Measurements from ENCODE around the gene MTG2. TPM values are rescaled to one million over a fixed set of nuclear protein-coding genes. Genes with fewer than 3 reads are reported as not detected.
A peak's percentile ranks its signal among the peaks of the same experiment; 100 is the strongest.

Gene MTG2
- total RNA-seq, 1 experiment from 2014 or later, result 27.9 TPM

DNA sequence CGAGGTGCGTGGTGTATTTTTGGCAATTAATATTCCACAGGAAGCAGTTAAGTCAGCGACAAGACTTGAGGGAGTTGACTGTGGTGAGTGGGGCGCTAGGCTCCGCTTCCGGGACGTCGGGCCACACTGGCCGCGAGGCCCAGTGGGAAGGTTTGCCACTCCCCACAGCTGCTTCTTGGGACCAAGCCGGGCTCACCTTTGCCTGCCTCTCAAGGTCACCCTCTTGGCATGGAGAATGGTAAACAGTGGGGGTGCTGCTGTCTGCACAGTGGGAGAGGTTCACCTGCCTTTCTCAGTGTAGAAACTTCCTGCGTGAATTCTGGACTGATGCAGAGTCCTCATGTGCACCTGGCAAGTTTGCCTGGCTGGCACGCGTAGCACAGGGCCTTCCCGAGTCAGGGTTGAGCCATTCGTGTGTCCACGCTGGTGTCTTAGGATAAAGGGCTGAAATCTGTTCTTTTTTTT lies 61.8 kb downstream of the MTG2 start:
- TF ChIP-seq, protein P1, sequence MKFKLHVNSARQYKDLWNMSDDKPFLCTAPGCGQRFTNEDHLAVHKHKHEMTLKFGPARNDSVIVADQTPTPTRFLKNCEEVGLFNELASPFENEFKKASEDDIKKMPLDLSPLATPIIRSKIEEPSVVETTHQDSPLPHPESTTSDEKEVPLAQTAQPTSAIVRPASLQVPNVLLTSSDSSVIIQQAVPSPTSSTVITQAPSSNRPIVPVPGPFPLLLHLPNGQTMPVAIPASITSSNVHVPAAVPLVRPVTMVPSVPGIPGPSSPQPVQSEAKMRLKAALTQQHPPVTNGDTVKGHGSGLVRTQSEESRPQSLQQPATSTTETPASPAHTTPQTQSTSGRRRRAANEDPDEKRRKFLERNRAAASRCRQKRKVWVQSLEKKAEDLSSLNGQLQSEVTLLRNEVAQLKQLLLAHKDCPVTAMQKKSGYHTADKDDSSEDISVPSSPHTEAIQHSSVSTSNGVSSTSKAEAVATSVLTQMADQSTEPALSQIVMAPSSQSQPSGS (CRISPR knock-in tag; IDR thresholded peaks at IDR 0.05; ENCODE audit: borderline replicate concordance, low read depth), result no peak
- TF ChIP-seq GABPB1 (CRISPR knock-in tag; IDR thresholded peaks at IDR 0.05) (0 out of 2 replicates have a peak, but pooled peaks have one; percentile 22), JAZF1 (CRISPR knock-in tag; IDR thresholded peaks at IDR 0.05) (no peak), ZNF263 (CRISPR knock-in tag; IDR thresholded peaks at IDR 0.05; ENCODE audit: low read depth) (no peak)
- TF ChIP-seq, protein P2, sequence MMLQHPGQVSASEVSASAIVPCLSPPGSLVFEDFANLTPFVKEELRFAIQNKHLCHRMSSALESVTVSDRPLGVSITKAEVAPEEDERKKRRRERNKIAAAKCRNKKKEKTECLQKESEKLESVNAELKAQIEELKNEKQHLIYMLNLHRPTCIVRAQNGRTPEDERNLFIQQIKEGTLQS (CRISPR knock-in tag; conservative IDR thresholded peaks at IDR 0.05), result no peak
- TF ChIP-seq, protein P3, sequence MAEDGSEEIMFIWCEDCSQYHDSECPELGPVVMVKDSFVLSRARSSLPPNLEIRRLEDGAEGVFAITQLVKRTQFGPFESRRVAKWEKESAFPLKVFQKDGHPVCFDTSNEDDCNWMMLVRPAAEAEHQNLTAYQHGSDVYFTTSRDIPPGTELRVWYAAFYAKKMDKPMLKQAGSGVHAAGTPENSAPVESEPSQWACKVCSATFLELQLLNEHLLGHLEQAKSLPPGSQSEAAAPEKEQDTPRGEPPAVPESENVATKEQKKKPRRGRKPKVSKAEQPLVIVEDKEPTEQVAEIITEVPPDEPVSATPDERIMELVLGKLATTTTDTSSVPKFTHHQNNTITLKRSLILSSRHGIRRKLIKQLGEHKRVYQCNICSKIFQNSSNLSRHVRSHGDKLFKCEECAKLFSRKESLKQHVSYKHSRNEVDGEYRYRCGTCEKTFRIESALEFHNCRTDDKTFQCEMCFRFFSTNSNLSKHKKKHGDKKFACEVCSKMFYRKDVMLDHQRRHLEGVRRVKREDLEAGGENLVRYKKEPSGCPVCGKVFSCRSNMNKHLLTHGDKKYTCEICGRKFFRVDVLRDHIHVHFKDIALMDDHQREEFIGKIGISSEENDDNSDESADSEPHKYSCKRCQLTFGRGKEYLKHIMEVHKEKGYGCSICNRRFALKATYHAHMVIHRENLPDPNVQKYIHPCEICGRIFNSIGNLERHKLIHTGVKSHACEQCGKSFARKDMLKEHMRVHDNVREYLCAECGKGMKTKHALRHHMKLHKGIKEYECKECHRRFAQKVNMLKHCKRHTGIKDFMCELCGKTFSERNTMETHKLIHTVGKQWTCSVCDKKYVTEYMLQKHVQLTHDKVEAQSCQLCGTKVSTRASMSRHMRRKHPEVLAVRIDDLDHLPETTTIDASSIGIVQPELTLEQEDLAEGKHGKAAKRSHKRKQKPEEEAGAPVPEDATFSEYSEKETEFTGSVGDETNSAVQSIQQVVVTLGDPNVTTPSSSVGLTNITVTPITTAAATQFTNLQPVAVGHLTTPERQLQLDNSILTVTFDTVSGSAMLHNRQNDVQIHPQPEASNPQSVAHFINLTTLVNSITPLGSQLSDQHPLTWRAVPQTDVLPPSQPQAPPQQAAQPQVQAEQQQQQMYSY (CRISPR knock-in tag; IDR thresholded peaks at IDR 0.05), result no peak
- TF ChIP-seq, protein P4, sequence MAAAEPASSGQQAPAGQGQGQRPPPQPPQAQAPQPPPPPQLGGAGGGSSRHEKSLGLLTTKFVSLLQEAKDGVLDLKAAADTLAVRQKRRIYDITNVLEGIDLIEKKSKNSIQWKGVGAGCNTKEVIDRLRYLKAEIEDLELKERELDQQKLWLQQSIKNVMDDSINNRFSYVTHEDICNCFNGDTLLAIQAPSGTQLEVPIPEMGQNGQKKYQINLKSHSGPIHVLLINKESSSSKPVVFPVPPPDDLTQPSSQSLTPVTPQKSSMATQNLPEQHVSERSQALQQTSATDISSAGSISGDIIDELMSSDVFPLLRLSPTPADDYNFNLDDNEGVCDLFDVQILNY (CRISPR knock-in tag; IDR thresholded peaks at IDR 0.05), result no peak
- TF ChIP-seq, protein P5, sequence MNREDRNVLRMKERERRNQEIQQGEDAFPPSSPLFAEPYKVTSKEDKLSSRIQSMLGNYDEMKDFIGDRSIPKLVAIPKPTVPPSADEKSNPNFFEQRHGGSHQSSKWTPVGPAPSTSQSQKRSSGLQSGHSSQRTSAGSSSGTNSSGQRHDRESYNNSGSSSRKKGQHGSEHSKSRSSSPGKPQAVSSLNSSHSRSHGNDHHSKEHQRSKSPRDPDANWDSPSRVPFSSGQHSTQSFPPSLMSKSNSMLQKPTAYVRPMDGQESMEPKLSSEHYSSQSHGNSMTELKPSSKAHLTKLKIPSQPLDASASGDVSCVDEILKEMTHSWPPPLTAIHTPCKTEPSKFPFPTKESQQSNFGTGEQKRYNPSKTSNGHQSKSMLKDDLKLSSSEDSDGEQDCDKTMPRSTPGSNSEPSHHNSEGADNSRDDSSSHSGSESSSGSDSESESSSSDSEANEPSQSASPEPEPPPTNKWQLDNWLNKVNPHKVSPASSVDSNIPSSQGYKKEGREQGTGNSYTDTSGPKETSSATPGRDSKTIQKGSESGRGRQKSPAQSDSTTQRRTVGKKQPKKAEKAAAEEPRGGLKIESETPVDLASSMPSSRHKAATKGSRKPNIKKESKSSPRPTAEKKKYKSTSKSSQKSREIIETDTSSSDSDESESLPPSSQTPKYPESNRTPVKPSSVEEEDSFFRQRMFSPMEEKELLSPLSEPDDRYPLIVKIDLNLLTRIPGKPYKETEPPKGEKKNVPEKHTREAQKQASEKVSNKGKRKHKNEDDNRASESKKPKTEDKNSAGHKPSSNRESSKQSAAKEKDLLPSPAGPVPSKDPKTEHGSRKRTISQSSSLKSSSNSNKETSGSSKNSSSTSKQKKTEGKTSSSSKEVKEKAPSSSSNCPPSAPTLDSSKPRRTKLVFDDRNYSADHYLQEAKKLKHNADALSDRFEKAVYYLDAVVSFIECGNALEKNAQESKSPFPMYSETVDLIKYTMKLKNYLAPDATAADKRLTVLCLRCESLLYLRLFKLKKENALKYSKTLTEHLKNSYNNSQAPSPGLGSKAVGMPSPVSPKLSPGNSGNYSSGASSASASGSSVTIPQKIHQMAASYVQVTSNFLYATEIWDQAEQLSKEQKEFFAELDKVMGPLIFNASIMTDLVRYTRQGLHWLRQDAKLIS (CRISPR knock-in tag; IDR thresholded peaks at IDR 0.05; ENCODE audit: borderline replicate concordance), result no peak
- TF ChIP-seq, protein P6, sequence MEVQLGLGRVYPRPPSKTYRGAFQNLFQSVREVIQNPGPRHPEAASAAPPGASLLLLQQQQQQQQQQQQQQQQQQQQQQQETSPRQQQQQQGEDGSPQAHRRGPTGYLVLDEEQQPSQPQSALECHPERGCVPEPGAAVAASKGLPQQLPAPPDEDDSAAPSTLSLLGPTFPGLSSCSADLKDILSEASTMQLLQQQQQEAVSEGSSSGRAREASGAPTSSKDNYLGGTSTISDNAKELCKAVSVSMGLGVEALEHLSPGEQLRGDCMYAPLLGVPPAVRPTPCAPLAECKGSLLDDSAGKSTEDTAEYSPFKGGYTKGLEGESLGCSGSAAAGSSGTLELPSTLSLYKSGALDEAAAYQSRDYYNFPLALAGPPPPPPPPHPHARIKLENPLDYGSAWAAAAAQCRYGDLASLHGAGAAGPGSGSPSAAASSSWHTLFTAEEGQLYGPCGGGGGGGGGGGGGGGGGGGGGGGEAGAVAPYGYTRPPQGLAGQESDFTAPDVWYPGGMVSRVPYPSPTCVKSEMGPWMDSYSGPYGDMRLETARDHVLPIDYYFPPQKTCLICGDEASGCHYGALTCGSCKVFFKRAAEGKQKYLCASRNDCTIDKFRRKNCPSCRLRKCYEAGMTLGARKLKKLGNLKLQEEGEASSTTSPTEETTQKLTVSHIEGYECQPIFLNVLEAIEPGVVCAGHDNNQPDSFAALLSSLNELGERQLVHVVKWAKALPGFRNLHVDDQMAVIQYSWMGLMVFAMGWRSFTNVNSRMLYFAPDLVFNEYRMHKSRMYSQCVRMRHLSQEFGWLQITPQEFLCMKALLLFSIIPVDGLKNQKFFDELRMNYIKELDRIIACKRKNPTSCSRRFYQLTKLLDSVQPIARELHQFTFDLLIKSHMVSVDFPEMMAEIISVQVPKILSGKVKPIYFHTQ (CRISPR knock-in tag; IDR thresholded peaks at IDR 0.05), result no peak
- Mint-ChIP-seq H3K4me1 (peaks cover 18% of the 10 kb centered on the region), H3K36me3 (peaks cover 6% of the 10 kb centered on the region), H3K9me3 (no peaks in the 10 kb centered on the region), H3K27me3 (ENCODE audit: low read depth) (no peaks in the 10 kb centered on the region), H3K4me3 (no peak overlapping the region), H3K27ac (peak overlapping the region; percentile 41; the same call in 1 of the 2 replicates)
- CTCF ChIA-PET, result no interaction called here
- POLR2A ChIA-PET, result no interaction called here
- DNase-seq (ENCODE audit: low spot score) (no peak), ATAC-seq (no peak)

DNA sequence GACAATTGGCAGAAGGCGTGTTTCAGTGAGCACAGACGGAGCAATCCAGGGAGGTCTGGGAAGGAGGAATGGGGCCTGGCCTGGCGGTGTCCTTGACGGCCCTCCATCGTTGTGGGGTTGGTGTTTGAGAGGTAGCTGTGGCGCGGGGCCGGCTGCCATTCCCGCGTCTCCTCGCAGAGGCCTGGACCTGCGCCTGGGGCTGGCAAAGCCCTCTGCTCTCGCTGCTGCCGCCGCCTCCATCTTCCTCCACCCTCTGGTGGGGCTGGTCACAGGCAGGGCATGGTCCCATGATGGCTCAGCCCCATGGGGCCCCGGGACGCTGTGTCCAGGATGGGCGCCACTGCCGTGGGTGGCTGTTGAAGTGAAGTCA lies 63.1 kb downstream of the MTG2 start:
- Mint-ChIP-seq H3K27me3 (ENCODE audit: low read depth) (no peaks in the 10 kb centered on the region), H3K36me3 (peaks cover 6% of the 10 kb centered on the region), H3K9me3 (no peaks in the 10 kb centered on the region), H3K27ac (no peak overlapping the region), H3K4me3 (no peak overlapping the region), H3K4me1 (peaks cover 14% of the 10 kb centered on the region)
- no peak for ATAC-seq
- CTCF ChIA-PET, result no interaction called here
- POLR2A ChIA-PET, result no interaction called here
- DNase-seq (ENCODE audit: low spot score), result no peak
- TF ChIP-seq ZNF232 (CRISPR knock-in tag; IDR thresholded peaks at IDR 0.05) (no peak), RORB (CRISPR knock-in tag; IDR thresholded peaks at IDR 0.05) (no peak)

All from WTC11 (cell line).